ENCODE data around the gene BAAT. TPM values are rescaled to one million over a fixed set of nuclear protein-coding genes. Genes with fewer than 3 reads are reported as not detected.

The BAAT gene
- total and polyA plus RNA-seq, 9 of the 15 experiments (the other 6 are each of a cell fraction or from before 2014, with no cell fraction given), result 0.17 to 0.76 (median 0.32) TPM

DNA sequence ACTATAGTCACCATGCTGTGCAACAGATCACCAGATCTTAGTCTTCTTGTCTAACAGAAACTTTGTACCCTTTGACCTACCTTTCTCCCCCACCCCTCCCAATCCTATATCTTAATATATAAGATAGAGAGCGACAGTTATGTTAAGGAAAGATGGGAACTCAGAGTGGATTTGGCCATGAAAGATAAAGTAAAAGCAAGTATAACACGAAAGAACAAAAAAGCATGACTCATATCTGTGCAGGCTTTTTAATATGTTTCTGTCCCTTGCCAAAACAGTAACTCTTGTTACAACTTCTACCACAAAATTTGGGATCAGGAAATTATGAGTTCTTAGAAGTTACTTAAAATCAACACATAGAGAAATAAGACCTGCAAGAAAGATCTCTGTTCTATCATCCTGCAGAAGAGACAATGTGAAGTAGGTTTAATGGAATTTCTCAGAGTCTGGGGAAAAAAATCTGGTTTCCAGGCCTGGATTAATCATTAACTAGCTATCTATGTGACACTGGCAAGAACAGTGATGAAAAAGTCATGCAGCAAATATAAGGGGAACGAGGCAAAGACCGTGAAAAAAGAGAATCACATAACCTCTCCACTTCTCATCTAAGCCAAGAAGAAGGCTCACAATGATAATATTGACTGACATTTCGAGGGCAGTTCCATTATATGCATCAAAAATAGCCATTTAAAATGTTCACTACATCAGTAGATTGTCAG, 18.6 kb downstream of the BAAT start (continued):
- no peak for TF ChIP-seq RFX5 (IDR thresholded peaks at IDR 0.05; ENCODE audit: low read depth, low read length)
- TF ChIP-seq ZNF24 (IDR thresholded peaks at IDR 0.05), result no peak
- no peak for TF ChIP-seq PYGO2 (tag; IDR thresholded peaks at IDR 0.05)
- peak; percentile 86 for TF ChIP-seq ARID1B (IDR thresholded peaks at IDR 0.05)
- TF ChIP-seq STAT5A (IDR thresholded peaks at IDR 0.05; ENCODE audit: borderline replicate concordance, low read length), result peak; percentile 32; the same call in 1 of the 2 replicates
- TF ChIP-seq RBM15 (IDR thresholded peaks at IDR 0.05; ENCODE audit: insufficient read depth, low read length), result no peak
- peak; percentile 10; the same call in 1 of the 2 replicates for TF ChIP-seq KLF16 (IDR thresholded peaks at IDR 0.05)
- peak; percentile 29; the same call in 1 of the 2 replicates for TF ChIP-seq LEF1 (IDR thresholded peaks at IDR 0.05)

DNA sequence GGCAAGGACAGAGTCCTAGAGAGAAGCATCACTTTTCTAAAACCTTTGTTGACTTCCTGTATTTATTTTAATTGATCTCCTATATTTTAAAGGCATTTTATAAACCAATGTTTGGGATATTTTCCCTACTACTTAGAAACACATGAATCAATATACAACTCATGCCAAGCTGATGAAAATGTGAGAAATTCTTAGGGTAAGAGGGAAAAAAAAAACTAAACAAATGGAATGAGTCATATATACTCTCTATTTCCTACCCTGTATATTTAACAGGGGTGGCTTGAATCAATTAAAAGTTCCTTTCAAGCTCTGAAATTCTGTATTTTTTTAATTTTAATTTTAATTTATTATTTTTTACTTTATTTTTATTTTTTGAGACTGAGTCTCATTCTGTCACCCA, 19.6 kb downstream of the BAAT start:
- H3K79me2 ChIP-seq (ENCODE audit: control insufficient read depth, insufficient read depth, low read length), result no peaks in the 10 kb centered on the region
- H4K20me1 ChIP-seq (replicated peaks; ENCODE audit: control insufficient read depth, insufficient read depth, low read length), result no peaks in the 10 kb centered on the region
- H3K4me3 ChIP-seq, result no peak overlapping the region
- no peaks in the 10 kb centered on the region for H3K27me3 ChIP-seq (ENCODE audit: control insufficient read depth in 2 of 2, insufficient read depth in 2 of 2, low read length in 2 of 2)
- peak overlapping the region; percentile 75 for H2AFZ ChIP-seq (ENCODE audit: low read depth, low read length)
- no peak overlapping the region; a peak in 1 of 4 replicates for H3K9ac ChIP-seq (ENCODE audit: insufficient read depth in 1 of 2, low read depth in 2 of 2, low read length in 2 of 2)
- no peak for DNase-seq (ENCODE audit: extremely low read depth in 1 of 4, low spot score in 3 of 4)
- in situ Hi-C loops (cut with MboI) (no loop called here), intact Hi-C loops (cut with micrococcal nuclease) (no loop called here)
- no TSS peak for BruUV-seq (replicated peaks)
- no peaks in the 10 kb centered on the region for H3K9me3 ChIP-seq (replicated peaks; ENCODE audit: control insufficient read depth, insufficient read depth, low read depth, low read length)
- no peak for FAIRE-seq
- TF ChIP-seq, protein P1, sequence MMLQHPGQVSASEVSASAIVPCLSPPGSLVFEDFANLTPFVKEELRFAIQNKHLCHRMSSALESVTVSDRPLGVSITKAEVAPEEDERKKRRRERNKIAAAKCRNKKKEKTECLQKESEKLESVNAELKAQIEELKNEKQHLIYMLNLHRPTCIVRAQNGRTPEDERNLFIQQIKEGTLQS (IDR thresholded peaks at IDR 0.05), result peak; percentile 43
- TF ChIP-seq, protein P1 (CRISPR knock-in tag; conservative IDR thresholded peaks at IDR 0.05), result no peak
- TF ChIP-seq PML (IDR thresholded peaks at IDR 0.05; ENCODE audit: low read length) (no peak), ESRRB (CRISPR knock-in tag; IDR thresholded peaks at IDR 0.05; ENCODE audit: borderline replicate concordance) (no peak), NCOR1 (IDR thresholded peaks at IDR 0.05) (no peak), KDM1A (IDR thresholded peaks at IDR 0.05) (no peak), ELF2 (CRISPR knock-in tag; IDR thresholded peaks at IDR 0.05) (no peak)
- H3K4me2 ChIP-seq (ENCODE audit: insufficient read depth, low read length), result no peak overlapping the region
- H3K4me1 ChIP-seq (replicated peaks in 1 of 2; ENCODE audit: control insufficient read depth in 2 of 2, insufficient read depth in 2 of 2, low read length in 2 of 2), result peaks cover 22 to 55% of the 10 kb centered on the region in 2 experiments
- ChIA-PET CTCF (ENCODE audit: low intra/inter-chr PET ratio) (no interaction called here), POLR2A (no interaction called here)
- H3K36me3 ChIP-seq (ENCODE audit: control insufficient read depth, insufficient read depth, low read length), result no peaks in the 10 kb centered on the region
- no peaks in the 10 kb centered on the region for H3K9me1 ChIP-seq (ENCODE audit: control insufficient read depth, insufficient read depth, low read length)
- ATAC-seq, result no peak
- peak overlapping the region; percentile 66 for H3K27ac ChIP-seq (ENCODE audit: extremely low read depth, low read depth, low read length)

All from K562 (cell line).